NCI-H524 treated with DMSO at 0.1 percent for 48 hours (cell line): ENCODE data around the gene OPN3.

ENCODE experiments used
- DNase-seq: peaks from one replicate; lab custom pipeline; 2025; lab: John Stamatoyannopoulos, UW

Gene OPN3

DNA sequence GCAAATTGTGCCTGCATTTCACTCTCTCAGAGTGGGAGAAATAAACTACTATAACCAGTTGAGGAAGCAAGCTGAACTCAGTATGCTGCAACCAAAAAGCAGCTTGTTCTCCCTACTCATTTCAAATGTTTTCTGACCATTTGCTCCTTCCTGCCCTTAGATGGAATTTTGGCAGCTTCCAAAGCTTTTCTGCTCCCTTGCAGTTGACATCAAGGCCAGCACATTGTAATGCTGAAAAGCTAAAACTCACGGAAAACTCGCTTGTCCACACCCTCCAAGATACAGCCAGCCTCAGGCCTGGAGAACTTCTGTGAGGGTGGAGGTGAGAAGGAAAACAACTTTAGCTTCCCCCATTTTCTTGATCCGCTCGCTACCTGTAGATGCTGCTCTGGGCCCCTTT is 5.0 kb upstream of the OPN3 start:
- no peak for DNase-seq

DNA sequence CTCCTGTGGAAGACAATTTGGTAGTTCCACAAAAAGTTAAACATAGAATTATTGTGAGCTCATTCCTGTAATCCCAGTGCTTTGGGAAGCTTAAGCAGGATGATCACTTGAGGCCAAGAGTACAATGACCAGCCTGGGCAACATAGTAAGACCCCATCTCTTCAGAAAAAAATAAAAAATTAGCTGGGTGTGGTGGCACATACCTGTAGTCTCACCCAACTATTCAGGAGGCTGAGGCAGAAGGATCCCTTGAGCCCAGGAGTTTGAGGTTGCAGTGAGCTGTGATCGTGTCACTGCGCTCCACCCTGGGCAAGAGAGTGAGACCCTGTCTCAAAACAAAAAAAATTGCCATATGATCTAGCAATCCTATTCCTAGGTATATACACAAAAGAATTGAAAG is 4.1 kb upstream of the OPN3 start:
- DNase-seq, result no peak

DNA sequence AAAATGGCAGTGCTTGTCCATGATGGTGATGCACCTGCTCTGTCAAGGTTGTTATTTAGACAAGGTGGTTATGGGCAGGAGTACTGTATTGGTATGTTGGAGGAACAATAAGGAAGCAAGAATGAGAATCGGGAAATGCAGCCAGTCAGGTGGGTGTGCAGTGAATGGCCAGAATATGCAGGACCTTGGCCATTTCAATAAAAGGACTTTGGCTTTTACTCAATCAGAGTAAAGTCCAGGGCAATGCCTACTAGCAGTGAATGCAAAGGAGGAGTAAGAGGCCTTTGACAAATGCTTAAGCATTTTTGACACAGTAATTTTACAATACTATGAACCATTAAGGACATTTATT is 2.4 kb upstream of the OPN3 start:
- no peak for DNase-seq

DNA sequence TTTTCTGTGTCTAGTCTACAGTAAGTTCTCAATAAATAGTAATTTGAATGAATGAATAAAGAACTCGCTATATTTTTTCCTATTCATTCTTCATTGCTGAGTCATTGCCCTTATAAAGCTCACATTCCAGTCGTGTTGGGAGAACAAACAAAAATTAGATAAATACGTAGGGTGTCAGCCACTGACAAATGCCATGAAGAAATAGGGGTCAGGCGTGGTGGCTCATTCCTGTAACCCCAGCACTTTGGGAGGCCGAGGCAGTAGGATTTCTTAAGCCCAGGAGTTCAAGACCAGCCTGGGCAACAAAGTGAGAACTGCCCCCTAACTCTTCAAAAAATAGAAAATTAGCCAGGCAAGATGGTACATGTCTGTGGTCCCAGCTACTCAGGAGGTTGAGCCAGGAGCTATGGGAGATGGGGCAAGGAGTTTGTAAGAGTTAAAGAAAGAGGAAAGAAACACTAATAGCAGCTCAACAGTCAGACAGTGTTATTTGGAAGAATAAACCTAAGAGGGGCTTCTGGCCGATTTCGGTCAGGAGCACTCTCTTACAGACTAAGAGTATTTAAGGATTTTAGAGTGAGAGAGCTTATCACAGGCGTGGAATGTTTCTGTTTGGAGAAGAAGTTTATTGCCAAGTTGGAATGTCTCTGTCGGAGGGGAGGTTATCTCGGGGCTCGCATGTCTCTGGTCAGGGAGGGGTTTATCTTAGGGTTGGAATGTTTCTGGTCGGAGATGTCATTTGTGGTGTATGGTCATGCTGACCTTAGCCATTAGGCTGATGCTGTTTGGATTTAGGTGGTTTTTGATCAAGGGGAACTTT is 1.8 kb upstream of the OPN3 start:
- no peak for DNase-seq

DNA sequence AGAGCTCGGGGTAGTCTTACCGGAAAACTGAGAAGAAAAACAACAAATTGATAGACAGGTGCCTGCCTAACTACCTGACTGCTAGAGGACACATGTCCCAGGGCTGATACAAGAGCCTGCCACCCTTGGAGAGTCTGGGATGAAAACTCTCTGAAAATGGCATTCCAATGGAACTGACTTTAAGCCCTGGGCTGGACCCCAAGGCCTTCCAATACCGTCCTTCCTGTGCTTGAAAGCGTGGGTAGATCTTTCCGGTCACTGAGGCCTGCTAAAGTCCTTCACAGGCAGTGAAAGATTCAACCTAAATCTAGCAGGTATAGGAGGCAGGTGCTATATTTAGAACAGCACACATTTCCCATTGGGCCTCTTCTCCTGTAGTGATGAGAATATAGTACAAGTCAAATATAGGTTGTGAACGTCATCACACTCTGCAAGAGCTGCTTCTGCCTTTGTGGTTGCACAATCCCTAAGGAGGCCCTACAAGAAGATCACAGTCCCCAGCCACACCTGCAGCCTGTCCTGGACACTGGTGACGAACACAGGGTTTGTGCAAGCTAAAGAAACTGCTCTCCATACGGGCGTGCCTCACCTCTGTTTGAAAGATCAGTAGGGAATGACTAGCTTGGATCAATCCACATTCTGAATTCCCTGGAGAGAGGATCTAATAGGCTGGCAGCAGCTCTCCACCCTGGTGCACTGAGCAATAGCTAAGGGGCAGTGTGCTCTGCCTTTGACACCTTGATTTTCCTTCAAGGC is 876 bp upstream of the OPN3 start:
- DNase-seq, result no peak

DNA sequence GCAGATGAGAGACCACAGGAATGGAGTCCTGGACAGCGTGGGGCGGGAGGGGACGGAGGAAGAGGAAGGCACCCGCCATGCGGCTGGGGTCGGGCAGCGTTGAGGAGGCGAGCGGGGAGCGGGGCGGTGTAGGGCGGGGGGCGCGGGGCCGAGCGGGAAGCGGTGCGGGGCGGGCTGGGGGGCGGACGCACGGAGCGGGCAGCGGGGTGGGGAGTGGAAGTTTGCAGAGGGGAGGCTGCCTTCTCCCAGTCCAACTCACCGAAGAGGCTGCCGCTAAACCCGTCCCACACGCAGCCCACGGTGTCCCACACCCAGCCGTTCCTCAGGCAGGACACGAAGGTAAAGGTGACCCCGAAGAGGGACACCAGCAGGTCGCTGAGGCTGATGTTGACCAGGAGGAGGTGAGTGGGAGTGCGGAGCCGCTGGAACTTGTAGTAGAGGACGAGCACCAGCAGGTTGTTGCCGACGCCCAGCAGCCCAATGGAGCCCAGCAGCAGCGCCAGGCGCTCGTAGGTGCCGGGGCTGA is 483 bp downstream of the OPN3 start:
- no peak for DNase-seq

DNA sequence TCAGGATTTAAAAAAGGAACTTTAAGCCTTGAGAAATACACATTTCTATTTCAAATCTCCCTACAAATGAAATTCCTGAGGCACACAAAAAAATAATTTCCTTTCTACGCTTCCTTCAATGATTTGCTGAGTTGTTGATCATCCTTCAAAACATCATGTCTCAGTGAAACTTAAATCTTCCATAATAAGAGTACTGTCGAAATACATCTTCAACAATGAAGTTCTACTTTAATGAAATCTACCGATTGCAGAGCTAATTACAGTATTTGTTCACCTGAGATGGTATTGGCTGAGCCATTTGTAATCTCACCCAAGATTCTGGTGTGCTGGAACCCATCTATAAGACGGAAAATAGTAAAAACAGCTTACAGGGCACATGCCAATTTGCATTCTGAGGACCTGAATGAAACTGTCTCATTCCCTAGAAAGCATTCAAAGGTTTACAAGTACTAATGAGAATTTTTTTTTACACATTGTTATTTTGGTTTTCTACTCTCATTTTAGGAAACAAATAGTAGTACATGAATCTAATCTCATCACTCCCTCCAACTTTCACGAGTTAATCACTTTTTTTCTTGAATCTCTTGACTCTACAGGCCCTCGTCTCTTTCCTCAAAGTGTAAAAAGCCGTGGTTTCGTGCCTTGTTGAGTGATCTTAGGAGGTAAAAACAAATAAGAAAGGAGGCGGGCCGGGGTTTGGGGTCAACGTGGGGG is 1.1 kb downstream of the OPN3 start:
- DNase-seq, result no peak

DNA sequence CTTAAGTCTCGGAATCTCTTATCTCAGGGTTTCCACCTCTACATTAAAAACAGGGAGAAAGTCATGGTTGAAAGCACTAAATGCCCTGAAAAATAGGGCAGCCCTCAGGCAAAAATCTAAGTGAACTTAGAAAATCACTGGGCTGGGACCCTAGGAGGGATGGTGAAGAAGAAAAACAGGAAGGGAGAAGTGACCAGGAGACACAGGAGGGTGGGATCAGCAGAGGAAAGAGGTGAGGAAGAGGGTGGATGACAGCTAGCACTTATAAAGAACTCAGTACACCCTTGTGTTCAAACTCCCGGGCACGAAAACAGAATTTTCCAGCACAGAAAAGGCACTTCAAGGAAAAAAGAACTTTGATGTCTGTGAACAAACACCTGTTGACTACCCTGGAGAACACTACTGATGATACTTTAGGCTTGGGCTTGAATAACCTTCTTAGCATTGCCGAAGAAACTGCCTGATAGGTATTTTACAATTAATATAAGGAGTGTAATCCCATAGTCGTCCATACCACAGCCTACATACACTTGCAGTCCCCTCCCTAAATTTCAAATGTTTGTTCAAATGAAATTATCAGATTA is 2.0 kb downstream of the OPN3 start:
- DNase-seq, result no peak

DNA sequence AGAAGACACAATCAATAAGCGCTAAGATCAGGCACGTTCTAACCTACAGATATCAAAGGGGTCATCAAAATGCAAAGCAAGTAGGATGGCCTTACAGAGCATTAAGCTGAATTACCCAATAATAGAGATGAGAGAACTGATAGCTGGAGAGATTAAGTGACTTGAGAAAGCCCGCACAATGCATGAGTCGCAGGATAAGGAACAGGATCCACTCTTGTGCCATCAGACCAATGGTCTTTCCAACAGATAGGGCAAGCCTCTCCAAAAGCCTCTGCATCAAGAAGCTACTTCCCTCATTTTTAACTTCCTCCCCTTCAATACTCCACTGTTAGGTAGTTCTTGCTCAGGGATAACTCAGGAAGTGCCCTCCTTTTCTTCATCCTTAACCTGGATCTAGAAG is 2.6 kb downstream of the OPN3 start:
- DNase-seq, result no peak

DNA sequence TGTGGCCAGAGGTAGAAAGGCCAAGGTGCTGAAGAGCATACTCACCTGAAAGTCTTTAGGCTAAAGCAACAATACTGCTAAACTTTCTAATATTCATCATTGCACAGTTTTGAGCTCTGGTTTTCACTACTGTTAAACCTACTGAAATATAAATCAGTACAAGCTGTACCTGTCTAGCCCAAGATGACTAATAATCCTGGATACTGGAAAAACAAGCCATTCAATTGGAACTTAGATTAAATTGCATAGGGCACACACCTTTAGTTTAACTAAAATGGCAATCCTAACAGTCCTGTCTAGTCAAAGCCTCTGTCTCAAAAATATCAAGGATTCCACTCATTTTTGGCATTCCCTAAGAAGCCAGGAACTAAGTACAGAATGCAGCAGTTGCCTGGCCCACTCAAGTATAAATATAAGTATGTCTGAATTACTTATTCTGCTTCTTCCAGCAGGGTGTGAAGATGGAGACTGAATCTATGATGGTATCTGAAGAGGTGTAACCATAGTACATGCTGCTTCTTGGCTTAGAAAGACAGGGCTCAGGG is 3.1 kb downstream of the OPN3 start:
- DNase-seq, result no peak

DNA sequence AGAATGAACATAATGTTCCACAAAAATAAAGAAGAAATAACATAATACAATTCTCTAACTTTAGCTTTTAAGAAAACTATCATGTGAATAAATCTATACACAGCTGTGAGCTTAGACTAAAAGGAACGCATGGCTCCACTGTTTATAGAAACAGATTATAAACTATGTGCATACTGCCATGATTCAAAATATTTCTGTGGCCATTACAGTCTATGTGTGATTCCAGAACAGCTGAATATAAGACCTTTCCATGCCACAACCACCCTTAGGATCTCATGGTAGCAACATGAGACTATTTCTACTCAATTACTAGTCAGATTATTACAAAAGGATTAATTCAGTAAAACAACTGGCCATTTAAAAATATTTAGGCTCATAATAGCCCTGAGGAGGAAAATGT is 3.9 kb downstream of the OPN3 start:
- DNase-seq, result no peak

DNA sequence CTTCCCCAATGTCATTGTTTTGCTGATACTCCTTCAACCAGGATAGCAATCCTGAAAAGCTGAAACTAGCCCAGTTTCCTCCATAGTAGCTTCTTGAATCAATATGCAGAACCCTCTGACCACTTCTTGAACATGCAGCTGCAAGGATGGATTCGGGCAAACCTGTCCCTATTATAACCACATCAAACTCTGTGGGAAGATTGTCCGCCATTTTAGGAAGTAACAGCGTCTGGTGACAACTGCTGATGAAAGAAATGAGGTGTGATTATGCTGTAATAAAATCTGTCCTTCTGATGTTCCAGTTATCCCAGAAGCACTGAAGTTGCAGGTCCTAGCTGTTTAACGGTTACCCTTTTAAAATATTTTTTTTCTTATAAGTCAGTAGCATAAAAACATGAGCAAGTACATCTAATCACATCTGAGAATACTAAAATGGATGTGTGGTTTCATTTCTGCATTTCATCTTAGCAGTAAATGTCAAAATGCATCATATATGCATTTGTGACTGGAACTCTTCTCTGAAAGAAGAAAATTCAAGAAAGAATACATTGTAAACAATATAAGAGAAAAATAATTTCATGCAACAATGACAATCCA is 4.5 kb downstream of the OPN3 start:
- no peak for DNase-seq

DNA sequence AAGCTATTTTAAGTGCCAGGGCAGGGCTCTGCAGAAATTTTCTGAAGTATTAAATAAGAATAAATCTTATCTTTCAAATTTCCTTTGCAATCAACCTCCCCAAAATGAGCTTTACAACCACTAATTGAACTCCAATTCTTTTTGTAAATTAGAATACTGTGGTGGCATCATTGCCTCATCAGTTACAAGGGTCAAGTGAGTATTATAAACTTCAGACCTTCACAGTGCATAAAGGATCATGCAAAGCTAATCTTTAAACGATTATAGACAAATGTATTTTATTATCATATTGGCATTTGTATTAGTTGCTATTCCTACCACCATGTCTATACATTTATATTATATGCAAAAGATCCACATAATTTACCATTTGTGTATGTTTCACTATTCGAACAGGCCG is 7.2 kb downstream of the OPN3 start:
- no peak for DNase-seq

DNA sequence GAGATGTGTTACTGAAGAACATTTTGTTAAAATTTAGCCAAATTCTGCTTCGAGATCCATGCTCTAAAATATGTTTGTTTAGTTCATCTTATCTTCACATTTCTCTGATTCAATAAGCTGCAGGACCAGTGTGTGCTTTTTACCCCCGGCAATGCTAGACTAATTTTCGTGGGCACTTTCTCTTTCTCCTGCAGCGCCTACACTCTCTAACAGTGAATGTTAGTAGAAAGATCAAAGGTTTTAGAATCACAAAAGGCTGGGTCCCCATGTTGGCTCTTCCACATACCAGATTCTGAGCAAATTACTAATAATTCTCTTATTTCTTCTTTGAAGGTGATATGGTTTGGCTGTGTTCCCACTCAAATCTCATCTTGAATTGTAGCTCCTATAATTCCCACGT is 8.5 kb downstream of the OPN3 start:
- DNase-seq, result no peak

DNA sequence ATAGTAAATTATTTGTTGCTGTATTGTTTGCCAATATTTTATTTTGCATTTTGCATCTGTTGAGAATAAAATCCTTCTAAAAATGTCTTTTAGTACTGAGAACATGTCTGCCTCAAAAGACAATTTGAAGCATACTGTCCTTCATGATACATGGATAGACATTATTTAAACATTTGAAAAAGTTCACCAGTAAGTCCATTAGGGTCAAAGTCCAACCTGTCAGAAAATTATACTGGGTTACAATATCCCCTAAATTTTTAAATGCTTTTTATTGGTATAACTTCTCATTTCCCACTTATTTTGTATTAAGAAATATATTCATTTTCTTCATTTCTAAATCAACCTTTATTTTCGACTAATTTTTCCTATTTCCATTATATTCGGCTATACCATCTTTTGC is 9.3 kb downstream of the OPN3 start:
- no peak for DNase-seq

DNA sequence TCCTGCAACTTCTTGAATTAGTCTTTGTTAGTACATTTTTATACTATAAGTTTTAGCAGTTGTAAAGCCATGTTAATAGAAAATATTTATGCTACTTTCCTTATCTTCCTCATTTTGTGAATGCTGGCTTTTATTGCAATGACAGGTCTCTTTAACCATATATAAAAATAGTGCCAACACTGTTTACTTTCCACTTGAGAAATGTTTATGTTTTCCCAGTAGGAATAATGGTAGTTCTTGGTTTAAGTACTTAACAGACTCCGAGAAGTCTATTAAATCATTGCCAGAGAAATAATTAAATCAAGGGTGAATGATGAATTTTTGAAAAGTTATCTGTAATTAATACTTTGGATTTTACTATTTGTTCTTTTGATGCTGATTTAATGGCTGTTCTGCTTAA is 9.7 kb downstream of the OPN3 start:
- DNase-seq, result no peak

DNA sequence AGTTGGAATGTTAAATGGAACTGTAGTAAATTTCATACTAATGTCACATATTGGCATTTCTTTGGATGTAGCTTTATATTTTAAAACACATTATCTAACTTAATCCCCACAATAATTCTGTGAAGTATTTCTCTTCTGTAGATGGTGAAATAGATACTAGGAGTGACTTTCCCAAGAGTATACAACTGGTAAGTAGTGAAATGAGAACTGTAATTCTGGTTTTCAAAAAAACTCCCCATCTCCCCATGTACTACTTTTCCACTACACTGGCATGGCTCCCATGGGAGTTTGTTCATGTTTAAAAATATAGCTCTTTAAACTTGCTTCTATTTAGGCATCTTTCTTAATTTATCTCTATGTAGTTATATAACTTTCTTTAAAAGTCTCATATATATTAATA is 10.2 kb downstream of the OPN3 start:
- DNase-seq, result no peak

DNA sequence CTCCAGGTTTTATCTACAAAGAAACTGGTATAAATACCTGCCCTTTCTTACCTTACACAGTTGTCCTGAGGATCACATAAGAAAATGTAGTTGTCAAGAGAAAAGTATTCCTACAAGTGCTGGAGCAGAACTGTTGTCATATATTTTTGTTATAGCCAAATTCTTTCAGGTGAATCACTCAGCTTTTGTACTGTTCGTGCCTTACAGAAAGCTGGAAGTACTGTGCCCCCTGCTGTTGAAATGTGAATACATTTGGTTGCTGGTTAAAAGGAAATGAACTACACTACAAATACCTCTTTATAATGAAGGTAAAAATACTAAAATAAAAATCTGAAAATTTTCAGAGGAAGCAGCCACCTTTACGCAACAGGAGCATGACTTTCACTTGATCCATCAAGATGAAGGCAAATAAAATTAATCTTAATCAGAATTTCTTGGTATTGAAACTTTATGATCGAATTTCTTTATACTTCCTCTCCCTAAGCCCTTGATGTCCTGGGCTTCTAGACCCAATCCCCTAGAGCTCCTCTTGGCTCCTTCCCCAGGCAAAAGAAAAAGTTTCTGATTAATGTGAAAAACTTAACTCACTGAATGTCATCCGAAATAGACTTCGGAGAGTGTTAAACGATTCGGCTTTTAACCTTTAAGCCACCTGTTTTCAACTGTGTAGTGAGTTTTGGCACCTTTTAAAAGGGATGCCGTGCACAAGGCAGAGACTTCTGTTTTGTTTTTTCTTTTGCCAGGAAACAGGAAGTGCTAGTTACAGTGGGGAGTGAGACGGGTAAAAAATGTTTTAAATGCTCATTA is 12.5 kb downstream of the OPN3 start:
- no peak for DNase-seq

DNA sequence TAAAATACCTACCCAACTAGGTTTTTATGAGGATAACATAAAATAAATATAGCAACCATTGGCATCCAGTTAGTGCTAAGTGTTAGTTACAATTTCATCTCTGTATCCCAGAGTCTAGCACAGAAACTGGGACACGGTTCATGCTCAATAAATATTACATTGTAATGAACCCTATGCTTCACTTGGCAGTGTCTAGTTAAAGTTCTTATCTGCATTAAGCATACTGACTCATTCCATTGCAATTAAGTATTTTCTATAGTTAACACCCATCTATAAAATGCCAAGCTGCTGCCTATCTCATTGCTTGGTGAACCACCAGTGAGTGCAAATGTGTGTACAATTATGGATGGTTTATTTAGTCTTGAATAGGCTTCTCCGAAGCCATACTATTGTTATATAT is 15.2 kb downstream of the OPN3 start:
- no peak for DNase-seq

DNA sequence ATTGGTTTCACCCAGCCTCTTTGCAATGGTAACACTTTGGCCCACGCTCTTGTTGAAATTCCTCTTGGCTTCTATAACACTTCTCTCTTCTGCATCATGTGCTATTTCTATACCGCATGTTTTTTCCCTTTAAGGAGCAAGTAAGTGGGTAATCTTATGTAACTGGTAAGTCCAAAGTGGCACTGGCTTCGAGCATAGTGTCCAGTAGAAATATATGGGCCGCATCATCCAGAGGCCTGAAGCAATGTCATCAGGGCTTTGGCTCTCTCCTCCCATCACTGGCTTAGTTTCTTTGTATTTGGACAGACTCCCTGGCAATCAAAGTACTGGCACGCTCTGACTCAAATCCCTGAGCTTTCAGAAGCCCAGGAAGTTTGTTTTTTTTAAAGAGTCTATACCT is 17.5 kb downstream of the OPN3 start:
- no peak for DNase-seq

DNA sequence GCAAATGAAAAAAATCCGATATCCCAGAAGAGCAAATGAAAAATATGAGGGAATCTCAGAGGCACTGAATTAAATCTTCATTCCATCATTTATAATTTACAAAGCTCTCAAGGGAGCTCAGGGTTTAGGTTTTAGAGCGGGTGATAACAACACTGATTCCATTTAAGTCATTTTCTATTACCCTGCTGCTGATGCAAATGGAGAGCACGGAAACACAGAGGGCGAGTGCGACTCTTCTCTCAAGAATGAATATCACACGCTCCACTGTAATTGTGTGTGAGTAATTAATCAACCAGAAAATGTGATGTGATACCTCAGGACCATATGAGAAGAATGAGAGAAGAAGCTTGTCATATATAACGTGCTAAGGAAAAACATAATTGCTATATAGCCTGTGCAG is 22.7 kb downstream of the OPN3 start:
- no peak for DNase-seq
